ENCODE results near the gene PTPRN2. TPM values are rescaled to one million over a fixed set of nuclear protein-coding genes. Genes with fewer than 3 reads are reported as not detected.

Gene PTPRN2
- polyA plus RNA-seq, 3 donors from 2014 or later: 1.9 to 3.7 (median 2.2) TPM

DNA sequence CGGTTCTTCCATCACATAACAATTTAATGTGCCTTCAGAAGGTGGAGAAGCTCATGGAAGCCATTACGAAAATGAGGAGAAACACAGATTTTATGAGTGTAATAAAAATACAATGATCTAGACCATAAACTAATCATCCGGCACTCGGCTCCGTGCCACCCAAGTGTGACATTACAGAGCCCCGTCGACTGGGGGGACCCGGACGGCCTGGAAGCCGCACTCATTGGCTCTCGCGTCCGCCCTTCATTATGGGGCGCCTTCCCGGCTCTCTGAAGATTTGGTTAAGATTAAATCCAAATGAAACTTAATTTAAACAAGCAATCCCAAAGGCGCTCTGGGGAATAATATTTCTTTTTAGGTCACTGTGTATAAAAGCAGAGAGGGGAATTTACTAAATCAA, 1008.2 kb downstream of the PTPRN2 start:
- Mint-ChIP-seq H3K36me3 (no peaks in the 10 kb centered on the region), H3K27ac (no peak overlapping the region), H3K4me1 (peaks cover 19 to 25% of the 10 kb centered on the region in 2 donors), H3K4me3 (no peak overlapping the region), H3K9me3 (peaks cover 0 to 1% (median 0%) of the 10 kb centered on the region in 6 donors), H3K27me3 (ENCODE audit: low read depth in 3 of 3) (peaks cover 19 to 28% (median 24%) of the 10 kb centered on the region in 3 donors)
- no peak for DNase-seq

- no peaks in the 10 kb centered on the region for H3K36me3 Mint-ChIP-seq
- peaks cover 18 to 23% (median 20%) of the 10 kb centered on the region in 3 donors for H3K27me3 Mint-ChIP-seq (ENCODE audit: low read depth in 3 of 3)
- H3K4me1 Mint-ChIP-seq: peaks cover 19 to 25% of the 10 kb centered on the region in 2 donors
- H3K9me3 Mint-ChIP-seq: peaks cover 0 to 1% (median 0%) of the 10 kb centered on the region in 6 donors
- no peak overlapping the region for H3K4me3 Mint-ChIP-seq
- no peak for DNase-seq
- H3K27ac Mint-ChIP-seq: no peak overlapping the region
Measured at GRCh38 chr7:157577796-157578339, 1009.8 kb downstream of the PTPRN2 start.

- Mint-ChIP-seq H3K27me3 (ENCODE audit: low read depth in 3 of 3) (peaks cover 17 to 23% (median 21%) of the 10 kb centered on the region in 3 donors), H3K27ac (peak overlapping the region in 2 of 6 donors; percentile 40 to 45), H3K36me3 (no peaks in the 10 kb centered on the region), H3K4me3 (peak overlapping the region in 4 of 5 donors; percentile 40 to 50 (median 44)), H3K9me3 (peaks cover 0 to 1% (median 0%) of the 10 kb centered on the region in 6 donors), H3K4me1 (peaks cover 19 to 25% of the 10 kb centered on the region in 2 donors)
- DNase-seq: peak in 1 of 3 donors; percentile 14
Measured at GRCh38 chr7:157577061-157577460, 1010.6 kb downstream of the PTPRN2 start.

- Mint-ChIP-seq H3K9me3 (peaks cover 0 to 1% (median 0%) of the 10 kb centered on the region in 6 donors), H3K27me3 (ENCODE audit: low read depth in 3 of 3) (peaks cover 13 to 25% (median 22%) of the 10 kb centered on the region in 3 donors), H3K27ac (peak overlapping the region in 5 of 6 donors; percentile 17 to 88 (median 40)), H3K36me3 (no peaks in the 10 kb centered on the region), H3K4me1 (peaks cover 19 to 25% of the 10 kb centered on the region in 2 donors), H3K4me3 (peak overlapping the region; percentile 27 to 50 (median 44))
- DNase-seq: peak; percentile 27 to 35 (median 32)
Measured at GRCh38 chr7:157576415-157576814, 1011.2 kb downstream of the PTPRN2 start.

GRCh38 chr7:157575777-157576176, 1011.8 kb downstream of the PTPRN2 start:
- Mint-ChIP-seq H3K27me3 (ENCODE audit: low read depth in 3 of 3) (peaks cover 13 to 22% (median 21%) of the 10 kb centered on the region in 3 donors), H3K27ac (peak overlapping the region in 3 of 6 donors; percentile 1 to 26 (median 19)), H3K4me3 (peak overlapping the region; percentile 24 to 50 (median 31)), H3K4me1 (peaks cover 19 to 25% of the 10 kb centered on the region in 2 donors), H3K36me3 (no peaks in the 10 kb centered on the region), H3K9me3 (peaks cover 0 to 1% (median 0%) of the 10 kb centered on the region in 6 donors)
- peak; percentile 48 to 51 (median 49) for DNase-seq

DNA sequence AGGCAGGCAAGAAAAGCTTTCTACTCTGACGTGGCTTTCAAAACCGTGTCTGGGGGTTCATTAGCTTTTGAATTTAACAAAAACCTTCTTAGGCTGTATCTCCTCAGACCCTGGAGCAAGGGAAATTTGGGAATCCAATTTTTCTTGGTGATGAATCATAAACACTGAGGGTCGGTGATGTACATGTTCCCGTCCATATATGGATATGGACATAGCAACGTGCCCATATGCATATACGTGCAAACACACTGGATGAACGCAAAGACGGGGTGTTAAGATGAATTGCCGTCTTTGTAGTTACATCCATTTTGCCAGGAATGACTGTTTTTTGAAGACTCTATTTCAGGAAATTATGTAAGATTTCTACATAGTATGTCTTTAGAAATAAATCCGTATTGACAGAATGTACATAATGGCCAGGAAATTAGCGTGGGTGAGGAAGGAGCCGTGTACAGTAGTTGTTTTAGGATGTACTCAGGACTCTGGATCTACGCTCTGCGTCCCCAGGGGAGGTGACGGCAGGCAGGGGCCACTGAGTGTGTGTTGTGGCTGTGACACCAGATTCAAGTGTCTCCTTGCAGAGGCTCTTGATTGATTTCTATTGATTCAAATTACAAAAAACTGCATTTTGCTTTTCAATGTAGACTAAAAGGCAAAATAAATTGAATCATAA, 1012.6 kb downstream of the PTPRN2 start:
- Mint-ChIP-seq H3K36me3 (no peaks in the 10 kb centered on the region), H3K9me3 (peaks cover 0 to 1% (median 0%) of the 10 kb centered on the region in 6 donors), H3K4me3 (no peak overlapping the region), H3K4me1 (peaks cover 20 to 25% of the 10 kb centered on the region in 2 donors), H3K27me3 (ENCODE audit: low read depth in 3 of 3) (peaks cover 18 to 27% (median 21%) of the 10 kb centered on the region in 3 donors), H3K27ac (no peak overlapping the region)
- no peak for DNase-seq

GRCh38 chr7:157574120-157574825, 1013.4 kb downstream of the PTPRN2 start:
- H3K27me3 Mint-ChIP-seq (ENCODE audit: low read depth in 3 of 3): peaks cover 18 to 26% (median 21%) of the 10 kb centered on the region in 3 donors
- no peak overlapping the region for H3K4me3 Mint-ChIP-seq

DNA sequence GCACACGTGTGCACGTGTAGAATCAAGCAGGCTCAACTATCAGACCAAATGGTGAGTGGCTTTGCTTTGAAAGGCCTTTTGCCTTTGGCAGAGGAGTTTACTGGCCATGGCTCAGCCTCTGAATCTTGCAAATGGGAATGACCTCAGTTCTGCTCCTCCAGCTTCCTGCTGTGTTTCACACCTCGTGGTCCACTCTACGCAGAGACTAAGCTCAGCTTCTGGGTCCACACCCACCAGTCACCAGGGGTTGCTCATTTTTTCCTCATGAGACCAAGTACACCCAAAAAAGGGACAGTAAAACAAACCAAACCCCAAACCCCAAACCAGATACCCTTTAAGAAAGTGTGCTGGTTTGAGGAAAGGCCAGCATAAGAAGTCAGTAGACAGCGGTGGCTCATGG, 1014.4 kb downstream of the PTPRN2 start:
- H3K4me3 Mint-ChIP-seq: no peak overlapping the region
- H3K9me3 Mint-ChIP-seq: peaks cover 0 to 1% (median 0%) of the 10 kb centered on the region in 6 donors
- H3K27ac Mint-ChIP-seq: no peak overlapping the region
- peaks cover 18 to 25% (median 23%) of the 10 kb centered on the region in 3 donors for H3K27me3 Mint-ChIP-seq (ENCODE audit: low read depth in 3 of 3)
- H3K4me1 Mint-ChIP-seq: peaks cover 35 to 43% of the 10 kb centered on the region in 2 donors
- H3K36me3 Mint-ChIP-seq: no peaks in the 10 kb centered on the region
- DNase-seq: no peak

More at GRCh38 chr7:157574120-157574825, 1013.4 kb downstream of the PTPRN2 start:
- H3K27ac Mint-ChIP-seq: no peak overlapping the region
- H3K9me3 Mint-ChIP-seq: peaks cover 0 to 1% (median 0%) of the 10 kb centered on the region in 6 donors
- DNase-seq: no peak
- peaks cover 25 to 33% of the 10 kb centered on the region in 2 donors for H3K4me1 Mint-ChIP-seq
- no peaks in the 10 kb centered on the region for H3K36me3 Mint-ChIP-seq

DNA sequence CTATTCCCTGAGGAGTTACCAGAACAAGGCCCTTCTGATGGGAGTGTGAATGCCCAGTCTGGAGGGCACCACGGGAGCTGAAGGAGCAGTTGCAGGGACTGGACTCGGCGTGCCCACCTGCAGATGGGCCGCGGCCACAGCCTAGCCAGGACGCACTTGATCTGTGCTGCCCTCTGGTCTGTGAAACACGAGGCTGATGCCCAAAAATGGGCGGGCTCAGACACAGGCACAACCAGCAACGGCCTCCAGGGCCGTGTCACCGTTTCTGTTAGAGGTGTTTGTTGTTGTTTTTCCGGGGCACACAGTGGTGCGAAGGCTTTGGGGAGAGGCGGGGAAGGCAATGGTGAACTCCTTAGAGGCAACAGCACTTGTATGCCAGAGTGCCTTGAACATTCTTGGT, 1015.0 kb downstream of the PTPRN2 start:
- peaks cover 41 to 50% of the 10 kb centered on the region in 2 donors for H3K4me1 Mint-ChIP-seq
- H3K9me3 Mint-ChIP-seq: peaks cover 0 to 1% (median 0%) of the 10 kb centered on the region in 6 donors
- H3K27me3 Mint-ChIP-seq (ENCODE audit: low read depth in 3 of 3): peaks cover 18 to 25% (median 23%) of the 10 kb centered on the region in 3 donors
- no peak for DNase-seq
- no peaks in the 10 kb centered on the region for H3K36me3 Mint-ChIP-seq
- no peak overlapping the region for H3K4me3 Mint-ChIP-seq
- no peak overlapping the region for H3K27ac Mint-ChIP-seq

DNA sequence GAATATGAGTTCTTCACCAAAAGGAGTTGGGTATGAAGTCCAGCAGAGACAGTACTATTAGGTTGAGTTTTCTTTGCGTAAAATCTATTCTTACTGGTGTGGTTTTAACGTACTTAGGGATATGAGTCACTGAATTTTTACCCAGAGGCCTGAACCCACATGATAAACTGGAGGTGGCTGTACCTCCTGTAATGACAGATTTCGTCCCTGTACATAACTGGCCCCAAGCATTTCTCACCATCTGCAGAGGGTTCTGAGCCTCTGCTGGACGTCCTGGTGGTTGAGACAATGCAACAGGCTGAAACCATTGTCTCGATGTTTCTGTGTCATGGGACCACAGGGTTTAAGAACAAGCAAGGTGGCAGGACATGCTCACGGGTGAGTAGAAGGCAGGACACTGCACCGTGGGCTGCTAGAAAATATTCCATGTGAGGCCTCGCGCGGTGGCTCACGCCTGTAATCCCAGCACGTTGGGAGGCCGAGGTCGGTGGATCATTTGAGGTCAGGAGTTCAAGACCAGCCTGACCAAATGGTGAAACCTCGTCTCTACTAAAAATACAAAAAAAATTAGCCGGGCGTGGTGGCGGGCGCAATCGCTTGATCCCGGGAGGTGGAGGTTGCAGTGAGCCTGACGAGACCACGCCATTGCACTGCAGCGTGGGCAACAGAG, 1017.0 kb downstream of the PTPRN2 start:
- H3K4me3 Mint-ChIP-seq: peak overlapping the region in 2 of 5 donors; percentile 98
- peaks cover 10 to 24% (median 19%) of the 10 kb centered on the region in 3 donors for H3K27me3 Mint-ChIP-seq (ENCODE audit: low read depth in 3 of 3)
- peaks cover 0 to under 1% (median 0%) of the 10 kb centered on the region in 6 donors for H3K9me3 Mint-ChIP-seq
- no peaks in the 10 kb centered on the region for H3K36me3 Mint-ChIP-seq
- H3K27ac Mint-ChIP-seq: peak overlapping the region in 1 of 6 donors; percentile 39
- DNase-seq: no peak
- peaks cover 29 to 38% of the 10 kb centered on the region in 2 donors for H3K4me1 Mint-ChIP-seq

GRCh38 chr7:157569967-157570366, 1017.7 kb downstream of the PTPRN2 start:
- Mint-ChIP-seq H3K9me3 (no peaks in the 10 kb centered on the region), H3K36me3 (peaks cover 0 to under 1% (median 0%) of the 10 kb centered on the region in 3 donors), H3K4me3 (peak overlapping the region in 4 of 5 donors; percentile 35 to 98 (median 94)), H3K27ac (peak overlapping the region in 3 of 6 donors; percentile 28 to 89 (median 88)), H3K27me3 (ENCODE audit: low read depth in 3 of 3) (peaks cover 10 to 24% (median 19%) of the 10 kb centered on the region in 3 donors), H3K4me1 (peaks cover 27 to 31% of the 10 kb centered on the region in 2 donors)
- no peak for DNase-seq

GRCh38 chr7:157568770-157569584, 1018.6 kb downstream of the PTPRN2 start:
- Mint-ChIP-seq H3K27ac (peak overlapping the region; percentile 68 to 95 (median 88)), H3K36me3 (peaks cover 0 to 5% (median 3%) of the 10 kb centered on the region in 3 donors), H3K27me3 (ENCODE audit: low read depth in 3 of 3) (peaks cover 7 to 21% (median 18%) of the 10 kb centered on the region in 3 donors), H3K4me1 (peaks cover 27 to 29% of the 10 kb centered on the region in 2 donors), H3K4me3 (peak overlapping the region; percentile 89 to 98 (median 91)), H3K9me3 (no peaks in the 10 kb centered on the region)
- peak; percentile 67 to 73 (median 73) for DNase-seq
